Lower lobe of right lung (tissue), 2 donors: Measurements from ENCODE around the gene RRP9. TPM values are rescaled to one million over a fixed set of nuclear protein-coding genes. Genes with fewer than 3 reads are reported as not detected.
"Not testable (repeated sequence)": the region's sequence is repeated elsewhere in the genome, so short reads cannot be mapped to it uniquely, and the experiment has no call there.

Experiments used
- ATAC-seq, 2 donors: fragments of 200-7000 bp; cut with Tn5 transposase; one replicate each; pipeline ENCODE4 v1.9.1; 2020 to 2022; ENCODE audit warnings: mild to moderate bottlenecking in 2 of 2, moderate library complexity in 2 of 2
- DNase-seq: peaks from one replicate; pipeline ENCODE4 v3.0.0-alpha.2; 2020
- H3K27ac ChIP-seq: fragments of 200-600 bp; one replicate; pipeline ENCODE4 v1.8.0; 2022
- H3K27me3 ChIP-seq: fragments of 200-600 bp; one replicate; pipeline ENCODE4 v1.8.0; 2022; ENCODE audit warnings: low read depth
- H3K36me3 ChIP-seq: fragments of 200-600 bp; one replicate; pipeline ENCODE4 v1.8.0; 2022; ENCODE audit warnings: mild to moderate bottlenecking
- H3K4me1 ChIP-seq: fragments of 200-600 bp; one replicate; pipeline ENCODE4 v1.8.0; 2022
- H3K4me3 ChIP-seq: fragments of 200-600 bp; one replicate; pipeline ENCODE4 v1.8.0; 2022; ENCODE audit warnings: mild to moderate bottlenecking
- H3K9me3 ChIP-seq: fragments of 200-600 bp; one replicate; pipeline ENCODE4 v1.8.0; 2022
- intact Hi-C: fragments of 100-400 bp; cut with DNase I; formaldehyde crosslinking; loops from one replicate; pipeline ENCODE4 v1.11.0; 2022
- total RNA-seq: library from RNA; stranded (reverse); fragmentation: NEBNext Ultra II Directional; extraction: Animal tissue kit (Norgen Biotek cat#: 25700); gene quantifications from one replicate; pipeline ENCODE4 v1.2.1, GENCODE V29; 2021
- TF ChIP-seq, protein P1 (sequence below): fragments of 200-600 bp; IDR thresholded peaks from one replicate; pipeline ENCODE4 v1.8.0; 2022; ENCODE audit warnings: antibody characterized with exemption, mild to moderate bottlenecking
- donor health status: DM: no; HTN: yes; CAD: no; lungs with severe emphysema.

RRP9 gene
- total RNA-seq, 1 donor from 2014 or later = 16.2 TPM

DNA sequence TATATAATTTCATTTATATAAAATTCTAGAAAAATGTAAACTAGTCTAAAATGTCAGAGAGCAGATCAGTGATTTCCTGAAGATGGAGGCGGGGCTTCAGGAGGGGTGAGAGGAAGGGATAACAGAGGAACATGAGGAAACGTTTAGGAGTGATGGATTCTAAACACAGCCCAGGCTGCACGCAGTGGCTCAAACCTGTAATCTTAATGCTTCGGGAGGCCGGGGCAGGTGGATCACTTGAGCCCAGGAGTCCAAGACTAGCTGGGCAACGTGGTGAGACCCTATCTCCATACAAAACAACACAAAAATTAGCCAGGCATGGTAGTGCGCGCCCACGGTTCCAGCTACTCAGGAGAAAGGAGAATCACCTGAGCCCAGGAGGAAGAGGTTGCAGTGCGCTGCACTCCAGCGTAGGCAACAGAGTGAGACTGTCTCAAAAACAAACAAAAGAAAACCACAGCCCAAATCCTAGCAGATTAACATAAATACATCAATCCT is 20.6 kb downstream of the RRP9 start:
- intact Hi-C loops = no loop called here
- H3K4me1 ChIP-seq = no peaks in the 10 kb centered on the region
- no peaks in the 10 kb centered on the region for H3K36me3 ChIP-seq
- no peaks in the 10 kb centered on the region for H3K27me3 ChIP-seq
- TF ChIP-seq, protein P1, sequence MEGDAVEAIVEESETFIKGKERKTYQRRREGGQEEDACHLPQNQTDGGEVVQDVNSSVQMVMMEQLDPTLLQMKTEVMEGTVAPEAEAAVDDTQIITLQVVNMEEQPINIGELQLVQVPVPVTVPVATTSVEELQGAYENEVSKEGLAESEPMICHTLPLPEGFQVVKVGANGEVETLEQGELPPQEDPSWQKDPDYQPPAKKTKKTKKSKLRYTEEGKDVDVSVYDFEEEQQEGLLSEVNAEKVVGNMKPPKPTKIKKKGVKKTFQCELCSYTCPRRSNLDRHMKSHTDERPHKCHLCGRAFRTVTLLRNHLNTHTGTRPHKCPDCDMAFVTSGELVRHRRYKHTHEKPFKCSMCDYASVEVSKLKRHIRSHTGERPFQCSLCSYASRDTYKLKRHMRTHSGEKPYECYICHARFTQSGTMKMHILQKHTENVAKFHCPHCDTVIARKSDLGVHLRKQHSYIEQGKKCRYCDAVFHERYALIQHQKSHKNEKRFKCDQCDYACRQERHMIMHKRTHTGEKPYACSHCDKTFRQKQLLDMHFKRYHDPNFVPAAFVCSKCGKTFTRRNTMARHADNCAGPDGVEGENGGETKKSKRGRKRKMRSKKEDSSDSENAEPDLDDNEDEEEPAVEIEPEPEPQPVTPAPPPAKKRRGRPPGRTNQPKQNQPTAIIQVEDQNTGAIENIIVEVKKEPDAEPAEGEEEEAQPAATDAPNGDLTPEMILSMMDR = no peak
- H3K4me3 ChIP-seq = no peak overlapping the region
- no peaks in the 10 kb centered on the region for H3K9me3 ChIP-seq
- no peak overlapping the region for H3K27ac ChIP-seq
- DNase-seq = no peak
- no peak for ATAC-seq

DNA sequence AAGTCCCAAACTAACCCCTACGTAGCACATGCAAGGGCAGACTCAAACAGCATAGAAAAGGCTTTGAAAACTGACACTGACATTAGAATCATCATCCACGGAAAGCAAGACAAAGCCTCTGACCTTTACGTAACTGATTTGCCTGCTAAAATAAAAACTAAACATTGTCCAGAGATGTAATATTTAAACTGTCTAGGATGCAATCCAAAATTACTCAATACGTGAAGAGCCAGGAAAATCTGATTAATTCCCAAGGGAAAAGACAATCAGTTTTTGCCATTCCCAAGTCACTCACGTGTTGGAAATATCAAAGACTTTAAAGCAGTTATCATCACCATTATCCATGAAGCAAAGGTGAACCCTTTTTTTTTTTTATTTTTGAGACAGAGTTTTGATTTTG is 25.3 kb downstream of the RRP9 start:
- TF ChIP-seq, protein P1 = no peak
- H3K9me3 ChIP-seq = no peaks in the 10 kb centered on the region
- no peaks in the 10 kb centered on the region for H3K27me3 ChIP-seq
- no peaks in the 10 kb centered on the region for H3K4me1 ChIP-seq
- no peak overlapping the region for H3K27ac ChIP-seq
- no peak for ATAC-seq
- no peaks in the 10 kb centered on the region for H3K36me3 ChIP-seq
- H3K4me3 ChIP-seq = no peak overlapping the region
- intact Hi-C loops = no loop called here
- DNase-seq = no peak

DNA sequence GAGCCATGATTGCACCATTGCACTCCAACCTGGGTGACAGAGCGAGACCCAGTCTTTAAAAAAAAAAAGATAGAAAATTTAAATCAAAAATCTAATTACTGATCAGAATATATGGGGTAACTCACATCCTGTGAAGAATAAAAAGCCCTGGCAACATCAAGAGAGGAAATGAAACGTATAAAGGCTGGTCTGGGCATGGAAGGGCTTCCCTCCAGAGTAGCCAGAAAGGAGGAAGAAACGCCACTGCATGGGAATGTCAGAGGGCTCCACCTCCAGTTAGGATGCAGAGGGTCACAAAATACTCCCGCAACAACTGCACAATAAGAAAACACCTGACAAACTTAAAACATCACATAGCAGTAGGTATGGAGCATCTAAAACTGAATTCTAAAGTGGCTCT is 33.7 kb downstream of the RRP9 start:
- TF ChIP-seq, protein P1 = no peak
- H3K27me3 ChIP-seq = no peaks in the 10 kb centered on the region
- H3K4me1 ChIP-seq = no peaks in the 10 kb centered on the region
- H3K27ac ChIP-seq = no peak overlapping the region
- H3K9me3 ChIP-seq = no peaks in the 10 kb centered on the region
- DNase-seq (no peak), ATAC-seq (no peak)
- H3K36me3 ChIP-seq = no peaks in the 10 kb centered on the region
- intact Hi-C loops = no loop called here
- no peak overlapping the region for H3K4me3 ChIP-seq

DNA sequence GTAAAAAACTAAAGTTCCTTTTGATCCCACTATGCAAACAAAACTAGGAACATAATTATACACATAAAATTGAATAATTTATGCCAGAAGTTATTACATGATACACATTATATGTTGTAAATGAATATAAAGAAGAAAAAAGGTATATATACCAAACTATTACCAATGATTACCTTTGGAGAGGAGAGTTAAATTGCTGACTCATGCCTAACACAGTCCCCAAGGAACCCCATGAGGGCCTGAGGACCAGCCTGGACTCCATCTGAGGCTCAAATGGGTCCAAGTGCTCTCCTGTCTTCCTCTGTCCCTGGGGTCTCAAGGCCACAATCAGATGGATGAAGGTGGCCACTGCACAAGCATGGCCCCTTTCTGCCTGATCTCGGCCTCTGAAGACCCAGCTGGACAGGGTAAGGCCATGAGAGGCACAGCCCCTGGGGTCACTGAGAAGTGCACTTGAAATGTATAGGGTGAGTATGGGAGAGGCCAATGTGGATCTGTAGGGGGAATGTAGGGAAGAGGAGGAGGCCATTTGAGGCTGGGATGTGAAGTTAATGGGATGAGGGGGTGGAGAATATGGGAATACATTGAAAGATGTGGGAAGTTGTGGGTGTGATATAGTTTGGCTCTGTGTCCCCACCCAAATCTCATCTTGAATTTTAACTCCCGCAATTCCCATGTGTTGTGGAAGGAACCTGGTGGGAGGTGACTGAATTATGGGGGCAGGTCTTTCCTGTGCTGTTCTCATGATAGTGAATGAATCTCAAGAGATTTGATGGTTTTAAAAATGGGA is 37.5 kb downstream of the RRP9 start:
- H3K27ac ChIP-seq = no peak overlapping the region
- no peaks in the 10 kb centered on the region for H3K9me3 ChIP-seq
- H3K27me3 ChIP-seq = no peaks in the 10 kb centered on the region
- intact Hi-C loops = no loop called here
- no peaks in the 10 kb centered on the region for H3K36me3 ChIP-seq
- ATAC-seq = no peak
- H3K4me3 ChIP-seq = no peak overlapping the region
- TF ChIP-seq, protein P1 = no peak
- DNase-seq = no peak
- H3K4me1 ChIP-seq = no peaks in the 10 kb centered on the region

DNA sequence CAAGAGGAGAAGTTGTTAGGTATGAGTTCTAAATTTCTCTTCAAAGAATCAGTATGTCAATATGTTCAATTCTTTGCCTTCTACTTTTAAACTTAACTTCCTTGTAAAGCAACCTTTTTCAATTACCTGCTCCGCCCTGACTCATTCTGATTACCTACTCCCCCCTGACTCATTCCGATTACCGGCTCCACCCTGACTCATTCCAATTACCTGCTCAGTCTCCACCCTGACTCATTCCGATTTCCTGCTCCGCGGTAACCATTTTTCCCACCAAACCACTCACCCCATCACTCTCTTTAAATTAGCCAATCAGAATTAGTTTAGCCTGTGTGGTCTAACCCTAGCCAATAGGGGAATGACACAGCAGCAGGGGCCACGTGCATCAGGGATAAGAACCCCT is 39.3 kb downstream of the RRP9 start:
- ATAC-seq, intact Hi-C loops: not testable (repeated sequence)

DNA sequence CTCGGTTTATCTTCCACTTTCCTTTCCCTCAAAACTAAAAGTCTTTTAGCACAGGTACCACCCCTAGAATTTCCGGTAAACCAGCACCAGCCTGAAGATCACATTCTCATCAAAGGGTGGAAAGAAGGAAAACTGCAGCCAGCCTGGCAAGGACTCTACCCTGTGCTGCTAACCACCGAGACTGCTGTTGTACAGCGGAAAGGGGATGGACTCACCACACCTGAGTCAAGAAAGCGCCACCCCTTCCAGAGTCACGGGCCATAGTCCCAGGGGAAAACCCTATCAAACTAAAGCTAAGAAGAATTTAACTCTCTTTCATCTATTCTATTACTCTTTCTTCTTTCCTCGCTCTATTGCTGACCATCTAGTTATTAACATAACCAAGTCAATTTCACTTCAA is 41.7 kb downstream of the RRP9 start:
- H3K4me3 ChIP-seq, H3K9me3 ChIP-seq, ATAC-seq, DNase-seq, H3K27ac ChIP-seq, intact Hi-C loops, H3K27me3 ChIP-seq, H3K4me1 ChIP-seq, H3K36me3 ChIP-seq: not testable (repeated sequence)

More for the DNA sequence above, 39.3 kb downstream of the RRP9 start:
- not testable (repeated sequence) for DNase-seq, H3K9me3 ChIP-seq, H3K27me3 ChIP-seq, H3K36me3 ChIP-seq, H3K27ac ChIP-seq, H3K4me3 ChIP-seq, H3K4me1 ChIP-seq
